ENCODE data around the gene HRC. TPM values are rescaled to one million over a fixed set of nuclear protein-coding genes. Genes with fewer than 3 reads are reported as not detected.

Gene HRC
- total and polyA plus RNA-seq, 2 of the 8 experiments (the other 6 are each of a cell fraction or from before 2014, with no cell fraction given): 2.3 to 2.6 TPM

DNA sequence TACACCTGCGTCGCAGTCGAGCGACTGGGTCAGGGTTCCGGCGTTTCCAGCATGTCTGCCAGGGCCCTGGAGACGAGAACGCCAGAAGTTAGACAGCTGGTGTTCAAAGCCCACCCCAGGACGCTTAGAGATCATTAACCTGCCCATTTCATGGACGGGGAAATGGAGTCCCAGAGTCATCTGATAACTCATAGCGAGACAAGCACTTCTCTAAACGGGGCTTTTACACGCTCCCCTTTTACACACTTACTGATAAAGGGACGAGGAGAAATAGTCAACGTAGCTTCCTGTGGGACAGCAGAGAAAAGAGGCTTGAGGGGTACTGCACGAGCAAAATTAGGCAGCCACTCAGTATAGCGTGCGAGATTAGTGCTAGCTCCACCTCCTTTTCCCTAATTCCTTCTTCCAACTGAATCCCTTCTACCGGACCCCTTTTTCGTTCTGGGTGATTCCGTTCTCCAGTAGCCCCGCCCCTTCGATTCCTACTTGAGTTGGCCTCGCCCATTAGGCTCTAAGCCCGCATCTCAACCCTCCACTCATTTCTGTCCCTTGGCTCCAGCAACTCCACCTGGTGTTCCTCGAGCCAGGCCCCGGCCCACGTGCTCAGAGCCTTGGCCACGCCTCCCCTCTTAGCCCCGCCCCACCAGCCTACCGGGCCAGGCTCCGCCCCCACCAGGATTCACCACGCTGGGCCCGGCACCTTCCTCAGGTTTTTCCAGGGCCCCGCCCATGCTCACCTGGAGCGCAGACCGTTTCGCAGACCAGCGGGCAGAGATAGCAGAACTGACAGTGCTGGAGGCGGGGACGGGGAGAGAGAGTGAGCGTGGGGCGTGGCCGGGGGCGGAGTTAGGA lies 3.7 kb downstream of the HRC start (continued):
- TF ChIP-seq CBX5 (IDR thresholded peaks at IDR 0.05; ENCODE audit: low read depth, low read length) (no peak), EGR1 (IDR thresholded peaks at IDR 0.05; ENCODE audit: borderline replicate concordance, low read depth, low read length) (no peak), EZH2 (IDR thresholded peaks at IDR 0.05; ENCODE audit: low read depth, low read length, severe bottlenecking) (no peak), RNF2 (IDR thresholded peaks at IDR 0.05; ENCODE audit: borderline replicate concordance, low read depth, low read length, missing control alignments, poor library complexity, severe bottlenecking) (no peak), CTBP2 (IDR thresholded peaks at IDR 0.05; ENCODE audit: borderline replicate concordance, insufficient read depth, insufficient read length, low read length) (no peak), SRF (IDR thresholded peaks at IDR 0.05; ENCODE audit: low read depth, low read length) (no peak), TEAD4 (IDR thresholded peaks at IDR 0.05; ENCODE audit: low read depth, low read length) (no peak), PHF8 (conservative IDR thresholded peaks at IDR 0.05; ENCODE audit: low read depth, low read length) (no peak), SAP30 (IDR thresholded peaks at IDR 0.05; ENCODE audit: insufficient read depth, insufficient replicate concordance, low read length) (no peak), CREB1 (IDR thresholded peaks at IDR 0.05) (no peak), MAFK (IDR thresholded peaks at IDR 0.05; ENCODE audit: low read depth, low read length) (no peak), EP300 (IDR thresholded peaks at IDR 0.05; ENCODE audit: borderline replicate concordance in 1 of 2, low read depth in 2 of 2, low read length in 2 of 2) (peak in 1 of 2 experiments; percentile 54; a peak in 1 of 3 replicates)
- TF ChIP-seq, protein P1, sequence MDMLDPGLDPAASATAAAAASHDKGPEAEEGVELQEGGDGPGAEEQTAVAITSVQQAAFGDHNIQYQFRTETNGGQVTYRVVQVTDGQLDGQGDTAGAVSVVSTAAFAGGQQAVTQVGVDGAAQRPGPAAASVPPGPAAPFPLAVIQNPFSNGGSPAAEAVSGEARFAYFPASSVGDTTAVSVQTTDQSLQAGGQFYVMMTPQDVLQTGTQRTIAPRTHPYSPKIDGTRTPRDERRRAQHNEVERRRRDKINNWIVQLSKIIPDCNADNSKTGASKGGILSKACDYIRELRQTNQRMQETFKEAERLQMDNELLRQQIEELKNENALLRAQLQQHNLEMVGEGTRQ (IDR thresholded peaks at IDR 0.05; ENCODE audit: low read length): peak; percentile 84

Data from H1 (cell line).